NCI-H1105 (cell line): Measurements from ENCODE around the gene TMEM42.
"Not testable (repeated sequence)": the region's sequence is repeated elsewhere in the genome, so short reads cannot be mapped to it uniquely, and the experiment has no call there.

ENCODE experiments used
- DNase-seq: peaks from one replicate; lab custom pipeline; 2025; lab: John Stamatoyannopoulos, UW

TMEM42 gene

DNA sequence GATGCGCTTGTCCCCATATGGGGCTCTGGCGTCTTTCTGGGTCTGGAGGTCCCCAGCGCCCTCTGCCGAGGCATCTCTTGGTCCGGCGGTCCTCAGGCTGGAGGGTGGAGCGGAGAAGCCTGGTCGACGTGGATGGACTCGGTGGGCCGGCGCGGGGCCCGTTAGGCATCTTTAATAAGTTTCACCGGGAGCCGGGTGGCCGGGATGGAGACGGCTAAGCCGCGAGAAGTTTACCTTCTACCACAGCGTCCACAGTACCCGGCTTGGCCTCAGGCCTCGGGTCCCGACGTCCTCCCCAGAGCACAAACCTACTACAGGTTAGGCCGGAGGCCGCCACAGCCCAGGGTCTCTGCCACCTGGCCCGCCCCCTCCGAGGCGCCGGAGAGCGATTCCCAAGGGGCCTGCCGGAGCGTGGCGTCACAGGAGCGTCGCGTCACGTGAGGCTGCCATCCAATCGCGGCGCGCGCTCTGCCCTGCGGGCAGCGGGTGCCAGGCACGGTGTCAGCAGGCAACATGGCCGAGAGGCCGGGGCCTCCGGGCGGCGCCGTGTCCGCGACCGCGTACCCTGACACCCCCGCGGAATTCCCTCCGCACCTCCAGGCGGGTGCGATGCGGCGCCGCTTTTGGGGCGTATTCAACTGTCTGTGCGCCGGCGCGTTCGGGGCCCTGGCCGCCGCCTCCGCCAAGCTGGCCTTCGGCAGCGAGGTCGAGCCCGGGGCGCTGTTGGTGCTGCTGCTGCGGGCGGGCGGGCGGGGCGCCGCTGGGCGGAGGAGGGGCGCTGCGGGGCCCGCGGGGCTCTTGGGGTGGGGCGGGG lies at the start of gene TMEM42:
TSS of gene TMEM42 (plus strand) at position 501 of the 814 bp plus-strand sequence. CDS start at position 514, 13 bp downstream.
- peak; percentile 72 for DNase-seq

DNA sequence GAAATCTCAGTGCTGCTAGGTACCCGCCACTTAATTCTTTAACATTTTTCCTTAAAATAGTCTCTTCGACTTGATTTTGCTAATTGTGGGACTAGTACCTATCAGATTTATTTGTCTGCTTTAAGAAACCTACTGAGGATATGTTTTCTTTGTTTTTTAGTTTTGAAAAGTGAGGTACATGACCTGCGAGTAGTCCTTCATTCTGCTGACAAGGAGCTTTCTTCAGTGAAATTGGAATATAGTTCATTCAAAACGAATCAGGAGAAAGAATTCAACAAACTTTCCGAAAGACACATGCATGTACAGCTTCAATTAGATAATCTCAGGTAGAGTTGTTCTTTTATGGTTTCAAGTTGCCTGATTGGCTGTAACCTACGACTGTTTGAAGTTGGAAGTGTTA lies 47.0 kb upstream of the TMEM42 start:
- no peak for DNase-seq

DNA sequence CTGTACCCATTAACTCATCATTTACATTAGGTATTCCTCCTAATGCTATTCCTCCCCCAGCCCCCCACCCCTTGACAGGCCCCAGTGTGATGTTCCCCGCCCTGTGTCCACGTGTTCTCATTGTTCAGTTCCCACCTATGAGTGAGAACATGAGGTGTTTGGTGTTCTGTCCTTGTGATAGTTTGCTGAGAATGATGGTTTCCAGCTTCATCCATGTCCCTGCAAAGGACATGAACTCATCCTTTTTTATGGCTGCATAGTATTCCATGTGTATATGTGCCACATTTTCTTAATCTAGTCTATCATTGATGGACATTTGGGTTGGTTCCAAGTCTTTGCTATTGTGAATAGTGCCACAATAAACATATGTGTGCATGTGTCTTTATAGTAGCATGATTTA lies 45.4 kb upstream of the TMEM42 start:
- DNase-seq = not testable (repeated sequence)

DNA sequence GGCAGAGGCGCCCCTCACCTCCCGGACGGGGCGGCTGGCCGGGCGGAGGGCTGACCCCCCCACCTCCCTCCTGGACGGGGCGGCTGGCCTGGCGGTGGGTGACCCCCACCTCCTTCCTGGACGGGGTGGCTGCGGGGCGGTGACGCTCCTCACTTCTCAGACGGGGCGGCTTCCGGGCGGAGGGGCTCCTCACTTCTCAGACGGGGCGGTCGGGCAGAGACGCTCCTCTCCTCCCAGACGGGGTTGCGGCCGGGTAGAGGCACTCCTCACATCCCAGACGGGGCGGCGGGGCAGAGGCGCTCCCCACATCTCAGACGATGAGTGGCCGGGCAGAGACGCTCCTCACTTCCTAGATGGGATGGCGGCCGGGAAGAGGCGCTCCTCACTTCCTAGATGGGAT lies 40.5 kb upstream of the TMEM42 start:
- DNase-seq = not testable (repeated sequence)

DNA sequence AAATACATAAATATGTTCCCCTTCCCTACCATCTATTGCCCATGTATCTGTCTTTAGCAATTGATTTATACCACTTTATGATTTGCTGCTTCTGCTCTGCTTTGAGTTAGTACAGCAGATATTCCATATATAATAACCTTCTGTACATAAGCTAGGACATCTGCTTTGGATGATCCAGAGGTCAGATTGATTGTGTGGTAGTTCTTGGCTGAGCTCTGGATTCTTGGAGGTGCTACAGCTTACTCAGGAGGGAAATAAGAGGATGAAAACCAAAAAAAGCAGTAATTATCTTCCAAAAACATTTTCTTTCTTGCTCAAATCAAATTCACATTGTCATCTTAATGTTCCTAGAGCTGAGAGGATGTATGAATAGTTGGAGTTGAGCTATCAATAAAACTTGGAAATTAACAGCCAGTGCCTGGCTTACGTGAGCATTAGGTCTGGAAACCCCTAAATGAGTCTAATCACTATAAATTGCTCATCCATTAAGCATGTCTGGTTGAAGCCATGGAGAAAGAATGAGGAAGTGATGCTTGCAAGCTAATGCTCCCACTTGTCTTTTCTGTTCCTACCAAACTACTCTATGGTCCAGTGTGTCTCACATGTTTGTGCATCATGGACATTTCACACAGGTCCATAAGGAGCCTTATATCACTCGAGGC lies 36.3 kb upstream of the TMEM42 start:
- no peak for DNase-seq

DNA sequence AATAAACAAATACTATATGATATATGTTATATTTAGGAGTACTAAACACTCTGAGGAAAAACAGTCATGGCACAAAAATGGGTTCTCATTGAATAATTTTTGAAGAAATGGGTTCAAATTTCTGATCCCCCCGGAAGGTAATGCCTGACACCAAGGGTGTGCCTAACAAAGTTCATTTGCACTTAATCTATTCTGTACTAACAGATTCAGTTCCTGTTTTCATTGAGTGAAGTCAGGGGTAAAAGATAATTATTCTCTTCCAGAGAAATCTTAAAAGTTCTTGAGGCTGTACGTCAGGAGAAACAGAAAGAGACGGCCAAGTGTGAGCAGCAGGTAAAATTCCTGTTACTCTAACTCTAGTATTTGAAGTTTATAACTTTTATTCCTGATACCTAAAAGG lies 34.5 kb upstream of the TMEM42 start:
- DNase-seq = no peak

DNA sequence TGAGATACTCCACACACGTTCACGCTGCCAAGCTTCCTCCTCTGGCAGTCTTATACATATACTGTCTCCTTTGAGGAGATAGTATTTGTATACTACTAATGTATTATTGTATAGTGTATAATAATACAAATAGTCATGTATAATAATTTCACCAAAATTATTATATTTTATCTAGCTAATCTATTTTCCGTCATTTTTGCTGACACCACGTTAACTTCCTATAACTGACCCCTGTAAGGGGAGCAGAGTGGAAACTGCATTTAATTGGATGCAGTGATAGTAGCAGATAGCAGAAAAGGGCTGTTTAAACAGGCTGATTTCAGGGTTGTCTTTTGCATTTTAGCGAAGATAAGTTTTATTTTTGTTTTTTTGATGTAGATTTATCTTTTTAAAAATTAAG lies 30.5 kb upstream of the TMEM42 start:
- no peak for DNase-seq

DNA sequence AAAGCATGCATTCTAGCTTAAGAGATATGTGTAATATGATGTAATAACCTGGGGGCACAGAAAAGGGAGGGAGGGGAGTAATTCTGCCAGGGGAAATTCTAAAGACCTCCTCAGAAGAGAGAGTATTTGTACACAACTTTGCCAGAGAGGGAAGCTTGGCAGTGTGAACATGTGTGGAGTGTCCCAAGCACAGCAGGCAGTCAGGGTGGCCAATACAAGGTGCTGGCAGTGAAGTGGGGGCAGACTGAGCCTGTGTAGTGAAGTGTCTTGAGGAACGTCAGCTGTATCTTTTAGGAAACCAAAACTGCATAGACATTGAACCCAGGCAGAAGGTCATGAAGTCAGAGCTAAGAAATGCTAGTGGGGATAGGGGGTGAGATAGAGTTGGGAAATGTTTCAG lies 29.7 kb upstream of the TMEM42 start:
- no peak for DNase-seq

DNA sequence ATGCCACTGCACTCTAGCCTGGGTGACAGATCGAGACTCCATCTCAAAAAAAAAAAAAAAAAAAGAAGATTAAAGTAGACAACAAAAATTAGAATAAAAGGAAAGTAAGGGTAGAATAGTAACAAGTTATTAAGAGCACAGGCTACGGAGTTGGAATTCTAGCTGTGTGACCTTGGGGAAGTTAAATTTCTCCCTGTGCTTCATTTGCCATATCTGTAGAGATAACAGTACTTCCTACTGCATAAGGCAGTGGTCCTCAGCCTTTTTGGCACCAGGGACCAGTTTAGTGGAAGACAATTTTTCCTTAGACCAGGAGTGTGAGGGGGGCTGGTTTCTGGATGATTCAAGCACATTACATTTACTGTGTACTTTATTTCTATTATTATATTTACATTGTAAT lies 28.7 kb upstream of the TMEM42 start:
- DNase-seq = no peak

DNA sequence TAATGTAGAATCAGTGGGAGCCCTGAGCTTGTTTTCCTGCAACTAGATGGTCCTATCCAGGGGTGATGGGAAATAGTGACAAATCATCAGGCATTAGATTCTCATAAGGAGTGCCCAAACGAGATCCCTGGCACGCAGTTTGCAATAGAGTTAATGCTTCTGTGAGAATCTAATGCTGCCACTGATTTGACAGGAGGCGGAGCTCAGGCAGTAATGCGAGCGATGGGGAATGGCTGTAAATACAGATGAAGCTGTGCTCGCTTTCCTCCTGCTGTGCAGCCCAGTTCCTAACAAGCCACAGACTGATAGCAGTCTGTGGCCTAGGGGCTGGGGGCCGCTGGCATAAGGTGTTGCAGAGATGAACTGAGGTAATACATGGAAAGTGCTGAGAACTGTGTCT lies 28.3 kb upstream of the TMEM42 start:
- no peak for DNase-seq

DNA sequence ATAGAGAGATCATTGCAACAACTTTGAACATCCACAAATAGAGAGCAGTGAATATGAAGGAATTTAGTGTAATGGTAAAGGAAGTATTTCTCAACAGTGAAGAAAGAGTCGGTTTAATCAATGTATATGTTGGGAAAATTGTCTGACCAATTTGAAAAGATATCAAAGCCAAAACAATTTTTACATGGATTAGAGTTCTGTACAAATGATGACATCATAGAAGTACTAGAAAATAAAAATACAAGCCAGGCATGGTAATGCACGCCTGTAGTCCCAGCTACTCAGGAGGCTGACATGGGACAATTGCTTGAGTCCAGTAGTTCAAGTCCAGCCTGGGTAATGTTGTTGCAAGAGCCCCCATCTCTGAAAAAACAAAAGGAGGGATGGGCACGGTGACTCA lies 26.0 kb upstream of the TMEM42 start:
- DNase-seq = no peak

DNA sequence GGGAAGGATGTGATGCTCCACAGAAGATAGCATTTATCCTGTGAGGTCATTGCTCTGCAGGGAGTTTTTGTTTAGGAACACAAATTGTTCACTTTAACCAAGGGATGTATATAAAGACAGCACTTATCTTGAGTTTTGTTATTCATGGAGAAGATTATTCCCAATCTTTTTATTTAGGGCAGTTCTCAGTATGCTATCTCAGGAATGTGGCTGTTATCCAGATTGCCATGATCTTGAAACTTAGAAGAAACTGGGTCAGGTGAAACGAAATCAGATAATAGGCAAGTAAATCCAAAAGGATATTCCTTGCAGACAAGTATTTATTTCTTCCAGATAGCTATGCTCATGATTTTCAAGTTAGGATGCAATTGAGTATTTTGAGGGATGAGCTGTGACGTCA lies 19.3 kb upstream of the TMEM42 start:
- no peak for DNase-seq

DNA sequence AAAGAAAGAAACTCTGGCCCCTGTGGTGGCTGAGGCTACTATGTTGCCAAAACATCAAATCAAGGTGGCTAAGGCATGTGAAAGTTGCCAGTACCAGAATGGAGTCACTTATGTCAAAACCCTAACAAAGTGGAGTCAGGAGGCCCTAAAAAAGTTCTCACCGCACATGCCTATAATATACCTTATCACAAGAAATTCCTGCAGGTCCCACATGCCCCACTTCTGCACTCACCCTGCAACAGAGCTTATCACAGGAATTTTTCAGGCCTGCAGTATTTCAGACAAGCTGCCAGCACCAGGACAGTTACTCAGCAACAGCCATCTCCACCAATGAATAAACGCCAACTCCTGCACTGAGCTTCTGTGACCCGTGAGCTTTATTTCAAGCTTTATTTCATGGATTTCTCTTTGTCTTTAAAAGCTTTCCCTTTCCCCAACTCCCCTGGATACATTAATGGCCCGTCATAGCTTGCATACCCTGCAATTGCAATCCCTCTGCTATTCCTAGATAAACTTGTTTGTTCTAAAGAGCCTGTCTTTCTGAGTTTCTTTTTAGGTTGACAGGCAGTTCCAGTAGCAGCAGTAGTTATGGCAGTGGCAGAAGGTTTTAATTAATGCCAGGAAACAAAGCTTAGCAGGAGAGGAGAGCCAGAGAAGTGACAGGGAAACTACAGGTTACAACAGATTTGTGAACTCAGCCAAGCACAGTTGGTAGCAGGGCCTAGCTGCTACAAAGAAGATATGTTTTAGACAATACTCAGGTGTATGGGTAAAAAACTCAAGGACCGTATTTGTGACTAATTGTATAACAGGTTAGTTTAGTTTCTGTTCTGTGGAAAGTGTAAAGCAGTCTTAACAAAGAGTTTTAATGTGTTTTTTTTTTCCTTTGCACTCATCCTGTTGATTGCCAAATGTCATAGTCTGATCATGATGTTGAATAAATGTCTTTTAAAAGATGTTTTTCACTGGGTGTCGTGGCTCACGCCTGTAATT lies 15.9 kb upstream of the TMEM42 start:
- DNase-seq = no peak

DNA sequence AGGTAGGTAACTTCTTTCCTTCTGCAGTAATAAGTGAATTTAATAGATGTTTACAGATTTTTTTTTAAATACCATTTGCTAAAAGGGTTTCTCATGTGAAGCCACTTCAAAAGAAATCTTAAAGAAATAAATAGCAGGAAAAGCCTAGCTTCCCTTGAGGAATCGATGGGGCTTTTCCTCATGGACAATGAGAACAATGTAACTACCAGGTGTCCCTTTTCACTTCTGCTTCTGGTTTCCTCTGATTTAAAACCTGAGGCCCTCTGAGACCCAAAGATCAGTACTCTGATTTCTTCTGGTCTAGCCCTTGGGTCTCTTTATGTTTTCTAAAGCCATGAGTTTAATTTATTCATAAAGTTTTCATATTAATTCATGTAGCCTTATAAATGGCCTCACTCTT lies 13.1 kb upstream of the TMEM42 start:
- no peak for DNase-seq

DNA sequence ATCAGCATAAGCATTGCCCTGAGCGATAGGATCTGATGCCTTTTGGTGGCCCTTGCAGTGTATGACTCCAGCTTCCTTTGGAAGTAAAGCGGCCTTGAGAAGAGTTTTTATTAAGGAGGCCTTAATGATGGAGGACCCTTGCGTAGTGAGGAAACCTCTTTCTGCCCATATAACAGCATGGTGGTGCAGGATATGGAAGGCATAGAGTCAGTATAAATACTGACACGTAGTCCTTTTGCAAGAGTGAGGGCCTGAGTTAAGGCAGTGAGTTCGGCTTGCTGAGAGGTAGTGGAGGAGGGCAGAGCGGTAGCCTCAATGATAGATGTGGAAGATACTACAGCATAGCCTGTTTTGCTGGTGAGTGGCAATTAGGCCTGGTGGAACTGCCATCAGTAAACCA lies 5.0 kb upstream of the TMEM42 start:
- not testable (repeated sequence) for DNase-seq

DNA sequence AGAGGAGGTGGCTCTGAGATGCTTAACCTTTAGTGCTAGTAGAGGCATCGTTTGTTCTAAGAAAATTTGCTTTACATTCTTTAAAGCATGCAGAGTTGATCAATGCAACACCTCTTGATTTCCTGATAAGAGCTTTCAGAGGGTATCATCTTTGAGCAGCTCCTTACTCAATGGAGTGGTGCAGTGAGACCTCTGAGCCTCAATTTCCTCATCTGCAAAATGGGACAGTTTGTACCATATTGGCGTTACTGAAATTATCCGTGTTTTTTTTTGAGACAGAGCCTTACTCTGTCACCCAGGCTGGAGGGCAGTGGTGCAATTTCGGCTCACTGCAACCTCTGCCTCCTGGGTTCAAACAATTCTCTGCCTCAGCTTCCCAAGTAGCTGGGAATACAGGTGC lies 1.6 kb upstream of the TMEM42 start:
- no peak for DNase-seq

DNA sequence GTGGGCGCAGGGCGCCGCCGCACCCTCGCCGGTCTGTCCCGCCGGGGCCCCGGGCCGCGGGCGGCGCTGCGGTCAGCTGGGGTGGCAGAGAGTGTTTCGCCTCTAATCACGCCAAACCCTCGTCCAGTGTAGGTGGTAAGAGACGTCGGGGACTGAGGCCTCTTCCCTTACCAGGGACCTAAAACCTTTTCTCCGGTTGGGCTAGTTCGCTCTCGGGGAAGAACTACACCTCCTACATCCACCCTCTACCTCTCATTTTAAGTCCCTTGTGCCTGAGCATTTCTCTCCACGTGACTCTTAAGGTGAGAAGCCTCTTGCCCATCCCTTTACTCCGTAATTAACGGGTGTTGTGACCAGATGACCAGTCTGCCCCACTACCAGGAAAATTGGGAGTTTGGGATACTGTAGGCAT lies 520 bp downstream of the TMEM42 start:
- DNase-seq = no peak

DNA sequence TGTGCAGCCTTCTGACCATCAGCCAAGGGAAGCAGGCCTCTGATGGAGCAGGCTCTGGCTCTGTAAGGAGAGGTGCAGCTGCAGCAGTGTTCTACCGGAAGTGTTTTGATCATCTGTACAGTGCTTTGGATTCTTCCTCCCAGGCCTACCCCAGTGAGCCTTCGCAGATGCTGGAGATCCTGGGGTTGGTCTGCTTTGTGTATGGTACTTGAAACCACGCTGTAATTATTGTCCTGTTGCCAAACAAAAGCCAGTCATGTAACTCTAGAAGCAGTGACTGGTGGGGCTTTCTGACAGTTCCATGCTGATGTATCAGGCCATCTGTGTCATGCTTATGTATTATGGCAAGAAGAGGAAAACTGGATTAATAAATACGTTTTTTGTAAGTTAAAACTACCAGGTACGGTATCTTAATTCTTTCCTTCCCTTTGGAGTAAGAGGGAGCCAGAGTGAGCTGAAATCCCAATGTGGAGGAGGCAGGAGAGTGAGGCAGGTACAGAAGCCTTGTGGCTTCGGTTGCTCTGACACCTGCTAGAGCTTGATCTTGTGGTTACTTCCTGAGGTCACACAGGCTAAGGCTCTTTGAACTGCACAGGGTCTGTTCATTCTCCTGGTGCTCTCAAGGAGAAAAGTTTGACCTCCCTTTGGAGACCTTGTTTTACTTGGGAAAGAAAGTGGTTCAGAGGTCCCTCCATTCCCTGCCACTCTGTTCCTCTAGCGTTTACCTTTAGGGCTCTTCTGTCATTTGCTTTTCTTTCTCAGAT lies 3.7 kb downstream of the TMEM42 start:
- DNase-seq = no peak

DNA sequence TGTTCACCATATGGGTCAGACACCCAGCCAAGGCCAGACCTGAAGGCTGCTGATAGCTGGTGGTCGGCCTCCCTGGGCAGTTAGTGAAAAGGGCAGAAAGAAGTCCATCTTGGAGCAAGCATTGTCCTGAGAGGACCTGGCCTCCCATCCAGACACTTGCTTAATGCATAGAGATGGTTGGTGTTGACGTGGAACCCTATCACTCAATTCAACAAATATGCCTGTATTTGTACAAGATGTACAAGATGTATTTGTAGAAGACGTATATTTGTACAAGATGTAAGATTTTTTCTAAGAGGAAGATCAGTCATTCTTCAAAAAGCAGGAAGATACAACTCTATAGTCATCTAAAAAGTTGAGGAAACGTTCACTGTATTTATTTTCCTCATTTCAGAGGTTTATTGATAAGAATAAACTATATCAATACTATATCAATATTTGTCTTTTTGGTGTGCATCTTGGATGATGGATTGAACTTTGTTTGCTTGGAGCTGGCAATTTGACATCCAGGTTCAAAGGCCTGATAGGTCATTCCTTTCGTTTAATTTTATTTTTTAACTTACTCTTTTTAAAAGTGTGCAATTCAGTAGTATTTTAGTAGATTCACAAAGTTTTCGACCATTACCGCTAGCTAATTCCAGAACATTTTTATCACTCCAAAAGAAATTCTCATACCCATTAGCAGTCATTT lies 5.9 kb downstream of the TMEM42 start:
- no peak for DNase-seq

DNA sequence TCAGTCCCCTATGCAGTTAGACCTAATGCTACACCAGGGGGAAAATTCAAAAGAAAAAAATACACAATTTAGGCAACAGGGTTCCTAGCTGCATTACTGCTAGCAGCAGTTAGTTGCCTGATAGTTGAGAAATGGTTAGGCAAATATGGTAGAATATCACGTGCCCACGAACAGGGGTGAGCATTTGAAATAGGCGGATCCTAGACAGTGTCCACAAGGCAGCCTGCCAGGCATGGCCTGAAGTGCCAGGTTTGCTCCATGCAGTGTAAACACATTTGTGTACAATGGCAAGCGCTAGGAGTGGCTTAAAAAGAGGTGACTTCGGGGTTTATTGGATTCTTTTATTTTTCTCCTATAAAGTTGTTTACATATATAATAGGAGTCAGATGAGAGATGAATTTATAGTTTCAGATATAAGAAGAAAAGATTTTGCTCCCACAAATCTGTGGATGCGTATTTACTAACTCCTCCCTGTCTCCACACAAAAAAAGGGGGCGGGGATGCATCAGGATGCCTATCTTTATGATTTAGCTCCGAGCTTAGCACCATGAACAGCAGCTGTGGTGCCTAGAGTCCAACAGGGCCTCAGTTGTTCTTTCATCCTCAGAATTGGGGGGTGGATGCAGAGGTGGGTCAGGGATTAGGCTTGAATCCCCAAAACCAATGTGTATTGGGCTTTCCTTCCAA lies 8.8 kb downstream of the TMEM42 start:
- DNase-seq = no peak
